ENCODE results near the gene DNAJB1. TPM values are rescaled to one million over a fixed set of nuclear protein-coding genes. Genes with fewer than 3 reads are reported as not detected.

Gene DNAJB1
- total and polyA plus RNA-seq, 2 of the 13 experiments (the other 11 are each of a cell fraction or from before 2014, with no cell fraction given), result 87.5 to 97.3 TPM

- TF ChIP-seq POLR2G (IDR thresholded peaks at IDR 0.05; ENCODE audit: low read depth, low read length), result 0 out of 2 replicates have a peak, but pooled peaks have one; percentile 8
- TF ChIP-seq ATF4 (CRISPR knock-in tag; IDR thresholded peaks at IDR 0.05), result no peak
- TF ChIP-seq ZFP36 (IDR thresholded peaks at IDR 0.05; ENCODE audit: borderline replicate concordance, low read depth, low read length, partially characterized antibody), result peak; percentile 66
- TF ChIP-seq TEAD2 (CRISPR knock-in tag; IDR thresholded peaks at IDR 0.05), result no peak
- peak; percentile 100 for TF ChIP-seq ZSCAN22 (CRISPR knock-in tag; IDR thresholded peaks at IDR 0.05)
- TF ChIP-seq ZMYM2 (CRISPR knock-in tag; IDR thresholded peaks at IDR 0.05), result 0 out of 2 replicates have a peak, but pooled peaks have one; percentile 11
- TF ChIP-seq ZFY (CRISPR knock-in tag; IDR thresholded peaks at IDR 0.05), result no peak
- no peak for TF ChIP-seq GRHL1 (CRISPR knock-in tag; conservative IDR thresholded peaks at IDR 0.05)
- TF ChIP-seq ZNF703 (CRISPR knock-in tag; IDR thresholded peaks at IDR 0.05; ENCODE audit: borderline replicate concordance), result no peak
- TF ChIP-seq ZBTB37 (CRISPR knock-in tag; IDR thresholded peaks at IDR 0.05), result no peak
- TF ChIP-seq RARA (CRISPR knock-in tag; IDR thresholded peaks at IDR 0.05), result no peak
- 0 out of 2 replicates have a peak, but pooled peaks have one; percentile 2 for TF ChIP-seq NFATC3 (CRISPR knock-in tag; IDR thresholded peaks at IDR 0.05)
- TF ChIP-seq ZNF788 (CRISPR knock-in tag; IDR thresholded peaks at IDR 0.05; ENCODE audit: borderline replicate concordance), result 0 out of 2 replicates have a peak, but pooled peaks have one; percentile 10
- no peak for TF ChIP-seq HOXD1 (CRISPR knock-in tag; IDR thresholded peaks at IDR 0.05)
- TF ChIP-seq NFIB (CRISPR knock-in tag; IDR thresholded peaks at IDR 0.05; ENCODE audit: borderline replicate concordance), result no peak
Observed at GRCh38 chr19:14496834-14497227, 21.4 kb downstream of the DNAJB1 start (continued).
